ENCODE measurements around the gene DLGAP1. TPM values are rescaled to one million over a fixed set of nuclear protein-coding genes. Genes with fewer than 3 reads are reported as not detected.

Gene DLGAP1
- total RNA-seq, 1 experiment from 2014 or later: 23.2 TPM

GRCh38 chr18:3675446-3675845, 779.7 kb downstream of the DLGAP1 start:
- Histone ChIP-seq H4K20me1 (ENCODE audit: control insufficient read depth, insufficient read depth, insufficient read length) (no peaks in the 10 kb centered on the region), H4K8ac (replicated peaks; ENCODE audit: insufficient read length, low read depth, low read length) (no peak overlapping the region), H3T11ph (ENCODE audit: low read length) (no peak overlapping the region), H4K5ac (ENCODE audit: insufficient read length, low read depth, low read length) (no peak overlapping the region), H3K9ac (ENCODE audit: extremely low read depth, insufficient read length, low read length) (no peak overlapping the region), H3K27ac (ENCODE audit: insufficient read length, low read depth, low read length) (no peak overlapping the region), H4K91ac (ENCODE audit: insufficient read length, low read depth, low read length) (no peak overlapping the region), H3K18ac (ENCODE audit: insufficient read length, low read depth, low read length) (no peak overlapping the region), H3K23me2 (ENCODE audit: insufficient read length, low read depth, low read length, poor library complexity, severe bottlenecking) (no peaks in the 10 kb centered on the region), H3K4me2 (ENCODE audit: insufficient read depth, insufficient read length, low read length) (no peak overlapping the region), H3K9me3 (ENCODE audit: control insufficient read depth, low read depth, low read length) (no peaks in the 10 kb centered on the region), H2AK5ac (ENCODE audit: insufficient read length, low read length) (no peak overlapping the region), H3K56ac (ENCODE audit: insufficient read length, low read depth, low read length) (no peak overlapping the region), H3K4ac (ENCODE audit: low read depth, low read length) (no peak overlapping the region), H2BK5ac (ENCODE audit: insufficient read length, low read length) (no peak overlapping the region), H3K14ac (ENCODE audit: insufficient read depth, low read length) (no peak overlapping the region), H2BK20ac (ENCODE audit: low read depth, low read length, poor library complexity, severe bottlenecking) (no peak overlapping the region), H3K27me3 (ENCODE audit: insufficient read depth, low read length) (no peaks in the 10 kb centered on the region), H3K23ac (ENCODE audit: insufficient read length, low read depth, low read length) (no peak overlapping the region), H2BK120ac (ENCODE audit: low read depth, low read length, poor library complexity, severe bottlenecking) (no peak overlapping the region), H2BK12ac (ENCODE audit: insufficient read length, low read depth, low read length) (no peak overlapping the region), H2BK15ac (ENCODE audit: low read depth, low read length) (no peak overlapping the region), H2AFZ (ENCODE audit: low read length) (no peak overlapping the region), H3K79me1 (ENCODE audit: insufficient read depth, low read depth, low read length, poor library complexity, severe bottlenecking) (no peaks in the 10 kb centered on the region), H3K79me2 (ENCODE audit: insufficient read depth, low read length) (no peaks in the 10 kb centered on the region), H3K4me1 (ENCODE audit: insufficient read depth, low read length) (no peaks in the 10 kb centered on the region)
- no peak overlapping the region for H3K4me3 Mint-ChIP-seq
- WGBS (ENCODE audit: extremely low coverage, insufficient read length, low lambda C conversion rate): no CpG with 5 or more reads among the region's 3 CpGs
- H3K4me1 Mint-ChIP-seq: peaks cover 7 to 13% of the 10 kb centered on the region in 2 experiments
- no peaks in the 10 kb centered on the region for H3K27me3 Mint-ChIP-seq (ENCODE audit: low read depth)
- no peaks in the 10 kb centered on the region for H3K9me3 Mint-ChIP-seq
- no peak overlapping the region for H3K27ac Mint-ChIP-seq
- peaks cover 4 to 6% (median 5%) of the 10 kb centered on the region in 3 experiments; a peak in 4 of 7 replicates for H3K36me3 Mint-ChIP-seq (ENCODE audit: insufficient read depth in 1 of 3, low read depth in 3 of 3)
- no peak for TF ChIP-seq CTCF (conservative IDR thresholded peaks at IDR 0.05)
- DNase-seq: no peak
